ENCODE data around the gene ADAM12.

The ADAM12 gene

GRCh38 chr10:126315494-126316177 lies 72.6 kb downstream of the ADAM12 start:
- DNase-seq (ENCODE audit: low read depth in 1 of 2, low spot score in 1 of 2), result no peak

GRCh38 chr10:126314863-126315493 lies 73.3 kb downstream of the ADAM12 start:
- DNase-seq (ENCODE audit: low read depth in 1 of 2, low spot score in 1 of 2), result no peak

GRCh38 chr10:126312167-126312566 lies 76.1 kb downstream of the ADAM12 start:
- DNase-seq (ENCODE audit: low read depth in 1 of 2, low spot score in 1 of 2), result no peak

GRCh38 chr10:126309228-126309883 lies 78.9 kb downstream of the ADAM12 start:
- no peak for DNase-seq (ENCODE audit: low read depth in 1 of 2, low spot score in 1 of 2)

- no peak for DNase-seq (ENCODE audit: low read depth in 1 of 2, low spot score in 1 of 2)
These were observed 85.2 kb downstream of the ADAM12 start for GRCh38 chr10:126302826-126303665.

GRCh38 chr10:126302476-126302756 lies 85.9 kb downstream of the ADAM12 start:
- DNase-seq (ENCODE audit: low read depth in 1 of 2, low spot score in 1 of 2), result no peak

- no peak for DNase-seq (ENCODE audit: low read depth in 1 of 2, low spot score in 1 of 2)
These were observed 86.4 kb downstream of the ADAM12 start for GRCh38 chr10:126301701-126302475.

GRCh38 chr10:126294451-126294850 lies 93.8 kb downstream of the ADAM12 start:
- no peak for DNase-seq (ENCODE audit: low read depth in 1 of 2, low spot score in 1 of 2)

- DNase-seq (ENCODE audit: low read depth in 1 of 2, low spot score in 1 of 2), result no peak
These were observed 98.0 kb downstream of the ADAM12 start for GRCh38 chr10:126290232-126290631.

GRCh38 chr10:126288547-126289493 lies 99.5 kb downstream of the ADAM12 start:
- no peak for DNase-seq (ENCODE audit: low read depth in 1 of 2, low spot score in 1 of 2)

GRCh38 chr10:126286256-126286780 lies 102.0 kb downstream of the ADAM12 start:
- no peak for DNase-seq (ENCODE audit: low read depth in 1 of 2, low spot score in 1 of 2)

GRCh38 chr10:126283307-126283706 lies 105.0 kb downstream of the ADAM12 start:
- no peak for DNase-seq (ENCODE audit: low read depth in 1 of 2, low spot score in 1 of 2)

GRCh38 chr10:126278851-126279250 lies 109.4 kb downstream of the ADAM12 start:
- no peak for DNase-seq (ENCODE audit: low read depth in 1 of 2, low spot score in 1 of 2)

GRCh38 chr10:126277181-126277580 lies 111.1 kb downstream of the ADAM12 start:
- DNase-seq (ENCODE audit: low read depth in 1 of 2, low spot score in 1 of 2), result no peak

- DNase-seq (ENCODE audit: low read depth in 1 of 2, low spot score in 1 of 2), result no peak
These were observed 115.8 kb downstream of the ADAM12 start for GRCh38 chr10:126272526-126272925.

- DNase-seq (ENCODE audit: low read depth in 1 of 2, low spot score in 1 of 2), result no peak
These were observed 118.2 kb downstream of the ADAM12 start for GRCh38 chr10:126270111-126270510.

GRCh38 chr10:126268013-126268920 lies 120.0 kb downstream of the ADAM12 start:
- no peak for DNase-seq (ENCODE audit: low read depth in 1 of 2, low spot score in 1 of 2)
